GM12878 (cell line): ENCODE measurements around the gene MYT1. TPM values are rescaled to one million over a fixed set of nuclear protein-coding genes. Genes with fewer than 3 reads are reported as not detected.

Experiments used
- ATAC-seq: fragments of 200-7000 bp; cut with Tn5 transposase; 3 replicates; pipeline ENCODE4 v1.9.1; 2020; ENCODE audit warnings: mild to moderate bottlenecking, moderate library complexity
- BruUV-seq: library from RNA; stranded (reverse); fragments of 400-500 nt; replicated peaks from 2 replicates; lab custom pipeline; 2021; lab: Mats Ljungman, UMichigan
- CTCF ChIA-PET: fragments of 300-600 bp; sonication (Branson Sonifier 250); formaldehyde crosslinking; extraction: SDS; loops from one replicate; lab custom pipeline; 2021; ENCODE audit warnings: inconsistent platforms; lab: Yijun Ruan, JAX
- POLR2A ChIA-PET: fragments of 350-600 bp; formaldehyde crosslinking; extraction: SDS; loops from one replicate; lab custom pipeline; 2021; ENCODE audit warnings: inconsistent platforms; lab: Charles Lee
- RAD21 ChIA-PET: fragments of 300-600 bp; sonication (Branson Sonifier 250); formaldehyde crosslinking; loops from one replicate; lab custom pipeline; 2023; ENCODE audit warnings: antibody characterized with exemption; ENCODE audit not compliant: unreplicated experiment; lab: Charles Lee
- SMC1A ChIA-PET: fragments of 300-600 bp; sonication (Branson Sonifier 250); formaldehyde crosslinking; loops from one replicate; lab custom pipeline; 2023; ENCODE audit not compliant: unreplicated experiment, uncharacterized antibody; lab: Charles Lee
- DNase-seq: peaks from one replicate; pipeline ENCODE4 v3.0.0-alpha.2; 2011; ENCODE audit warnings: low read depth, low spot score
- FAIRE-seq: peaks from 3 replicates; lab custom pipeline; 2011; peaks lifted over from hg19 to GRCh38; lab: Jason Lieb, UNC
- H2AFZ ChIP-seq: 2 replicates; pipeline ENCODE4 v1.6.0; 2011; ENCODE audit warnings: low read depth, low read length, control low read depth; ENCODE audit not compliant: control insufficient read depth
- H3K27ac ChIP-seq: 2 replicates; pipeline ENCODE4 v1.5.1; 2011; ENCODE audit warnings: control low read depth; ENCODE audit not compliant: control insufficient read depth, insufficient read depth
- H3K27me3 ChIP-seq, 2 experiments: replicated peaks in 1 of 2; 2 replicates each; pipeline versions ENCODE4 v1.6.0 to v1.6.1; 2011; ENCODE audit warnings: low read length in 1 of 2; ENCODE audit not compliant: control insufficient read depth in 2 of 2, insufficient read depth in 2 of 2
- H3K36me3 ChIP-seq, 2 experiments: 2 replicates each; pipeline ENCODE4 v1.5.1; 2011; ENCODE audit warnings: low read length in 1 of 2; ENCODE audit not compliant: control insufficient read depth in 2 of 2, insufficient read depth in 2 of 2
- H3K4me1 ChIP-seq: 2 replicates; pipeline ENCODE4 v1.6.1; 2011; ENCODE audit warnings: mild to moderate bottlenecking, low read length, moderate library complexity, mixed read lengths; ENCODE audit not compliant: control insufficient read depth, insufficient read depth
- H3K4me2 ChIP-seq: 2 replicates; pipeline ENCODE4 v1.6.0; 2011; ENCODE audit warnings: control low read depth; ENCODE audit not compliant: control insufficient read depth, insufficient read depth
- H3K4me3 ChIP-seq: fragments of 200-600 bp; sonication (generic); 2 replicates; pipeline ENCODE4 v1.5.1; 2016
- H3K79me2 ChIP-seq: 2 replicates; pipeline ENCODE4 v1.6.0; 2011; ENCODE audit warnings: low read length; ENCODE audit not compliant: control insufficient read depth, insufficient read depth
- H3K9ac ChIP-seq: 2 replicates; pipeline ENCODE4 v1.8.0; 2011; ENCODE audit warnings: low read length, control low read depth, mixed read lengths; ENCODE audit not compliant: control insufficient read depth, insufficient read depth
- H3K9me3 ChIP-seq: replicated peaks from 3 replicates; pipeline ENCODE4 v1.5.1; 2011; ENCODE audit warnings: mild to moderate bottlenecking, low read length; ENCODE audit not compliant: control insufficient read depth, insufficient read depth
- H4K20me1 ChIP-seq: 2 replicates; pipeline ENCODE4 v1.6.0; 2011; ENCODE audit not compliant: control insufficient read depth, insufficient read depth
- ATF2 ChIP-seq: IDR thresholded peaks from 2 replicates; pipeline ENCODE4 v1.6.1; 2012; ENCODE audit warnings: low read length, inconsistent platforms
- BCL11A ChIP-seq: IDR thresholded peaks from 2 replicates; pipeline ENCODE4 v1.6.1; 2011; ENCODE audit warnings: low read depth, low read length
- IRF5 ChIP-seq: fragments of 450-650 bp; IDR thresholded peaks from 2 replicates; pipeline ENCODE4 v1.6.1; 2017; ENCODE audit warnings: borderline replicate concordance
- JUNB ChIP-seq: IDR thresholded peaks from 2 replicates; pipeline ENCODE4 v1.6.1; 2016; ENCODE audit warnings: antibody characterized with exemption, mild to moderate bottlenecking
- MTA2 ChIP-seq: fragments of 450-650 bp; IDR thresholded peaks from 2 replicates; pipeline ENCODE4 v1.6.1; 2016; ENCODE audit warnings: low read depth, mild to moderate bottlenecking, moderate library complexity
- PAX8 ChIP-seq: fragments of 450-650 bp; IDR thresholded peaks from 2 replicates; pipeline ENCODE4 v1.6.1; 2017; ENCODE audit warnings: mild to moderate bottlenecking, moderate library complexity
- POLR2A ChIP-seq: IDR thresholded peaks from 2 replicates; pipeline ENCODE4 v1.6.1; 2011; ENCODE audit warnings: low read depth, mild to moderate bottlenecking, low read length
- RB1 ChIP-seq: fragments of 450-650 bp; formaldehyde crosslinking; IDR thresholded peaks from 2 replicates; pipeline ENCODE4 v1.6.1; 2017; ENCODE audit warnings: mild to moderate bottlenecking, borderline replicate concordance
- RELB ChIP-seq: fragments of 450-650 bp; IDR thresholded peaks from 2 replicates; pipeline ENCODE4 v1.6.1; 2017; ENCODE audit warnings: low read depth, mild to moderate bottlenecking, moderate library complexity
- SIX5 ChIP-seq: IDR thresholded peaks from 2 replicates; pipeline ENCODE4 v1.6.1; 2011; ENCODE audit warnings: mild to moderate bottlenecking, low read depth, low read length, moderate library complexity; ENCODE audit not compliant: severe bottlenecking
- STAT3 ChIP-seq: IDR thresholded peaks from 2 replicates; pipeline ENCODE4 v1.6.1; 2011; ENCODE audit warnings: low read depth, low read length, improper control_type of control experiment
- YBX1 ChIP-seq: fragments of 450-650 bp; IDR thresholded peaks from 2 replicates; pipeline ENCODE4 v1.6.1; 2016; ENCODE audit warnings: antibody characterized with exemption
- WGBS: methylation state at CpG from one replicate; pipeline ENCODE4 v1.1.6; 2016; ENCODE audit warnings: low lambda C conversion rate; ENCODE audit not compliant: insufficient replicate concordance, insufficient coverage; ENCODE audit errors: missing lambda C conversion rate; 5-methylcytosine and 5-hydroxymethylcytosine counted together
- in situ Hi-C: fragments of 300-500 bp; cut with MboI; formaldehyde crosslinking; loops from 9 replicates; pipeline ENCODE4 v1.14.3; 2018; ENCODE audit warnings: mixed read lengths
- intact Hi-C: fragments of 100-400 bp; cut with micrococcal nuclease; formaldehyde crosslinking; loops from one replicate; pipeline ENCODE4 v1.14.2; 2022; ENCODE audit not compliant: unreplicated experiment
- polyA plus RNA-seq, 11 experiments: library from polyadenylated mRNA; depleted of rRNA in 4 of 11; unstranded in 6 of 11; stranded (reverse) in 5 of 11; fragments of >200 nt; fragmentation: Nextera tagmentation in 4 of 11; fragmentation: Illumina TruSeq in 1 of 11; extraction: Ambion mirVana in 4 of 11; extraction: Trizol in 1 of 11; gene quantifications; 1 replicate in 1 of 11; 2 replicates in 10 of 11; pipeline versions ENCODE4 v1.2.1 to v1.2.3, GENCODE V29; 2011 to 2016; ENCODE audit warnings: inconsistent platforms in 2 of 11, missing spikeins in 2 of 11, low read depth in 1 of 11
- total RNA-seq, 4 experiments: library from RNA; depleted of rRNA in 3 of 4; stranded (reverse); fragments of >200 nt in 3 of 4; fragmentation: Illumina TruSeq in 1 of 4; extraction: Trizol in 1 of 4; gene quantifications; 2 replicates each; pipeline versions ENCODE4 v1.2.1 to v1.2.3, GENCODE V29; 2013 to 2021
- TF ChIP-seq, protein P1 (sequence below): fragments of 450-650 bp; IDR thresholded peaks from 2 replicates; pipeline ENCODE4 v1.6.1; 2017; ENCODE audit warnings: mild to moderate bottlenecking, low read depth, inconsistent platforms; ENCODE audit not compliant: poor library complexity, severe bottlenecking
- TF ChIP-seq, protein P2 (sequence below): IDR thresholded peaks from 2 replicates; pipeline ENCODE4 v1.6.1; 2011; ENCODE audit warnings: low read depth, mild to moderate bottlenecking, low read length, moderate library complexity, borderline replicate concordance; ENCODE audit errors: extremely low read depth

Gene MYT1
- total and polyA plus RNA-seq, 10 of the 15 experiments (the other 5 are each of a cell fraction or from before 2014, with no cell fraction given), result 0.01 to 0.10 TPM; not detected in 8

- Histone ChIP-seq H3K4me3 (no peak overlapping the region), H3K27me3 (peaks cover 1 to 4% of the 10 kb centered on the region in 2 experiments), H3K9ac (no peak overlapping the region), H3K9me3 (no peaks in the 10 kb centered on the region), H2AFZ (no peak overlapping the region)
- ChIA-PET RAD21 (interaction anchor here (0.5 kb wide), 1 partner anchor 347 kb away, joined by 3 read pairs; no protein-coding TSS in a partner anchor), CTCF (interaction anchor here (1.0 kb wide), 1 partner anchor 55 kb away, joined by 3 read pairs; no protein-coding TSS in a partner anchor)
- FAIRE-seq (no peak), DNase-seq (no peak)
- no peak for TF ChIP-seq YBX1
- TF ChIP-seq MTA2, result no peak
- no peak for TF ChIP-seq POLR2A
- TF ChIP-seq, protein P1, sequence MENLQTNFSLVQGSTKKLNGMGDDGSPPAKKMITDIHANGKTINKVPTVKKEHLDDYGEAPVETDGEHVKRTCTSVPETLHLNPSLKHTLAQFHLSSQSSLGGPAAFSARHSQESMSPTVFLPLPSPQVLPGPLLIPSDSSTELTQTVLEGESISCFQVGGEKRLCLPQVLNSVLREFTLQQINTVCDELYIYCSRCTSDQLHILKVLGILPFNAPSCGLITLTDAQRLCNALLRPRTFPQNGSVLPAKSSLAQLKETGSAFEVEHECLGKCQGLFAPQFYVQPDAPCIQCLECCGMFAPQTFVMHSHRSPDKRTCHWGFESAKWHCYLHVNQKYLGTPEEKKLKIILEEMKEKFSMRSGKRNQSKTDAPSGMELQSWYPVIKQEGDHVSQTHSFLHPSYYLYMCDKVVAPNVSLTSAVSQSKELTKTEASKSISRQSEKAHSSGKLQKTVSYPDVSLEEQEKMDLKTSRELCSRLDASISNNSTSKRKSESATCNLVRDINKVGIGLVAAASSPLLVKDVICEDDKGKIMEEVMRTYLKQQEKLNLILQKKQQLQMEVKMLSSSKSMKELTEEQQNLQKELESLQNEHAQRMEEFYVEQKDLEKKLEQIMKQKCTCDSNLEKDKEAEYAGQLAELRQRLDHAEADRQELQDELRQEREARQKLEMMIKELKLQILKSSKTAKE, result no peak
- TF ChIP-seq, protein P2, sequence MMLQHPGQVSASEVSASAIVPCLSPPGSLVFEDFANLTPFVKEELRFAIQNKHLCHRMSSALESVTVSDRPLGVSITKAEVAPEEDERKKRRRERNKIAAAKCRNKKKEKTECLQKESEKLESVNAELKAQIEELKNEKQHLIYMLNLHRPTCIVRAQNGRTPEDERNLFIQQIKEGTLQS, result no peak
- TF ChIP-seq JUNB, result no peak
- TF ChIP-seq IRF5, result no peak
- TF ChIP-seq ATF2, result no peak
- no peak for TF ChIP-seq SIX5
- no peak for TF ChIP-seq PAX8
- TF ChIP-seq BCL11A, result no peak
- no peak for TF ChIP-seq RB1
- TF ChIP-seq RELB, result no peak
- no peak for TF ChIP-seq STAT3
- TF ChIP-seq, all 136 proteins: peak for 0
- H3K4me2 ChIP-seq, result no peak overlapping the region
- H4K20me1 ChIP-seq, result no peaks in the 10 kb centered on the region
- 68% methylated on average over 18 of the region's 18 CpGs for WGBS
- in situ Hi-C loops, result no loop called here
- no peaks in the 10 kb centered on the region for H3K4me1 ChIP-seq
- no peak overlapping the region for H3K27ac ChIP-seq
- POLR2A ChIA-PET, result interaction anchor here (0.6 kb wide), 1 partner anchor 1836 kb away, joined by 3 read pairs; the partner anchor contains the start of gene ADRM1
- no peak for ATAC-seq
- SMC1A ChIA-PET, result interaction anchor here (0.5 to 1.2 kb wide), 2 partner anchors 17 to 157 kb away, joined by 3 read pairs; partner anchors contain the start of gene PRPF6
- no TSS peak for BruUV-seq
- no peaks in the 10 kb centered on the region for H3K36me3 ChIP-seq
- intact Hi-C loops, result no loop called here
- H3K79me2 ChIP-seq, result no peaks in the 10 kb centered on the region
Measured at GRCh38 chr20:64138276-64138815, 25.9 kb upstream of the MYT1 start.
